SK-N-SH treated with all-trans-retinoic acid at 6 μM for 48 hours (cell line): ENCODE measurements around the gene GPSM1.

Source experiments
- ARNTL ChIP-seq: fragments of 450-650 bp; formaldehyde crosslinking; IDR thresholded peaks from 2 replicates; pipeline ENCODE4 v1.5.0; 2020; ENCODE audit warnings: low read depth, mild to moderate bottlenecking, moderate library complexity, borderline replicate concordance
- CREB5 ChIP-seq: fragments of 250-450 bp; sonication (Bioruptor Pico); IDR thresholded peaks from 2 replicates; pipeline ENCODE4 v1.5.1; 2020; ENCODE audit warnings: low read depth, mild to moderate bottlenecking, moderate library complexity
- CSDC2 ChIP-seq: fragments of 250-450 bp; sonication (Bioruptor Pico); IDR thresholded peaks from 2 replicates; pipeline ENCODE4 v1.5.0; 2020; ENCODE audit warnings: mild to moderate bottlenecking, moderate library complexity
- ESRRG ChIP-seq: fragments of 250-450 bp; sonication (Bioruptor Pico); IDR thresholded peaks from 2 replicates; pipeline ENCODE4 v1.6.1; 2021; ENCODE audit warnings: mild to moderate bottlenecking
- RARB ChIP-seq: fragments of 250-450 bp; sonication (Bioruptor Pico); IDR thresholded peaks from 2 replicates; pipeline ENCODE4 v1.8.0; 2021; ENCODE audit warnings: mild to moderate bottlenecking, moderate library complexity
- TF ChIP-seq, protein P1 (sequence below): fragments of 250-450 bp; sonication (Bioruptor Pico); IDR thresholded peaks from 2 replicates; pipeline ENCODE4 v1.8.0; 2021; ENCODE audit warnings: low read depth, mild to moderate bottlenecking, moderate library complexity, borderline replicate concordance
- TF ChIP-seq, protein P2 (sequence below): fragments of 250-450 bp; sonication (Bioruptor Pico); IDR thresholded peaks from 2 replicates; pipeline ENCODE4 v1.8.0; 2020; ENCODE audit warnings: mild to moderate bottlenecking, moderate library complexity, borderline replicate concordance

GRCh38 chr9:136332482-136332983, 5.2 kb downstream of the GPSM1 start:
- TF ChIP-seq ESRRG (CRISPR knock-in tag) (no peak), CSDC2 (CRISPR knock-in tag) (no peak), CREB5 (CRISPR knock-in tag) (no peak), ARNTL (CRISPR knock-in tag) (no peak), RARB (CRISPR knock-in tag) (no peak)
- TF ChIP-seq, protein P1, sequence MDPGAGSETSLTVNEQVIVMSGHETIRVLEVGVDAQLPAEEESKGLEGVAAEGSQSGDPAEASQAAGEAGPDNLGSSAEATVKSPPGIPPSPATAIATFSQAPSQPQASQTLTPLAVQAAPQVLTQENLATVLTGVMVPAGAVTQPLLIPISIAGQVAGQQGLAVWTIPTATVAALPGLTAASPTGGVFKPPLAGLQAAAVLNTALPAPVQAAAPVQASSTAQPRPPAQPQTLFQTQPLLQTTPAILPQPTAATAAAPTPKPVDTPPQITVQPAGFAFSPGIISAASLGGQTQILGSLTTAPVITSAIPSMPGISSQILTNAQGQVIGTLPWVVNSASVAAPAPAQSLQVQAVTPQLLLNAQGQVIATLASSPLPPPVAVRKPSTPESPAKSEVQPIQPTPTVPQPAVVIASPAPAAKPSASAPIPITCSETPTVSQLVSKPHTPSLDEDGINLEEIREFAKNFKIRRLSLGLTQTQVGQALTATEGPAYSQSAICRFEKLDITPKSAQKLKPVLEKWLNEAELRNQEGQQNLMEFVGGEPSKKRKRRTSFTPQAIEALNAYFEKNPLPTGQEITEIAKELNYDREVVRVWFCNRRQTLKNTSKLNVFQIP (CRISPR knock-in tag): no peak
- TF ChIP-seq, protein P2, sequence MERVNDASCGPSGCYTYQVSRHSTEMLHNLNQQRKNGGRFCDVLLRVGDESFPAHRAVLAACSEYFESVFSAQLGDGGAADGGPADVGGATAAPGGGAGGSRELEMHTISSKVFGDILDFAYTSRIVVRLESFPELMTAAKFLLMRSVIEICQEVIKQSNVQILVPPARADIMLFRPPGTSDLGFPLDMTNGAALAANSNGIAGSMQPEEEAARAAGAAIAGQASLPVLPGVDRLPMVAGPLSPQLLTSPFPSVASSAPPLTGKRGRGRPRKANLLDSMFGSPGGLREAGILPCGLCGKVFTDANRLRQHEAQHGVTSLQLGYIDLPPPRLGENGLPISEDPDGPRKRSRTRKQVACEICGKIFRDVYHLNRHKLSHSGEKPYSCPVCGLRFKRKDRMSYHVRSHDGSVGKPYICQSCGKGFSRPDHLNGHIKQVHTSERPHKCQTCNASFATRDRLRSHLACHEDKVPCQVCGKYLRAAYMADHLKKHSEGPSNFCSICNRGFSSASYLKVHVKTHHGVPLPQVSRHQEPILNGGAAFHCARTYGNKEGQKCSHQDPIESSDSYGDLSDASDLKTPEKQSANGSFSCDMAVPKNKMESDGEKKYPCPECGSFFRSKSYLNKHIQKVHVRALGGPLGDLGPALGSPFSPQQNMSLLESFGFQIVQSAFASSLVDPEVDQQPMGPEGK (CRISPR knock-in tag): no peak
